K562 (cell line): ENCODE measurements around the gene MLLT11. TPM values are rescaled to one million over a fixed set of nuclear protein-coding genes. Genes with fewer than 3 reads are reported as not detected.

Source experiments
- ATAC-seq: fragments of 200-7000 bp; cut with Tn5 transposase; 3 replicates; pipeline ENCODE4 v1.9.1; 2020; ENCODE audit warnings: moderate library complexity
- BruUV-seq: library from RNA; stranded (reverse); fragments of 400-500 nt; replicated peaks from 2 replicates; lab custom pipeline; 2021; lab: Mats Ljungman, UMichigan
- CTCF ChIA-PET: fragments of 300-600 bp; formaldehyde crosslinking; extraction: SDS; loops from one replicate; lab custom pipeline; 2021; ENCODE audit warnings: low intra/inter-chr PET ratio; lab: Yijun Ruan, JAX
- POLR2A ChIA-PET: fragments of 300-600, 350-650 bp; sonication (Branson Sonifier 250); formaldehyde crosslinking; extraction: SDS; loops from one replicate; lab custom pipeline; 2021; ENCODE audit warnings: antibody characterized with exemption, inconsistent platforms; lab: Yijun Ruan, JAX
- DNase-seq, 4 experiments: peaks; one replicate each; pipeline versions ENCODE4 v3.0.0 to v3.0.0-alpha.2; 2011 to 2018; ENCODE audit warnings: low spot score in 3 of 4, mixed read lengths in 3 of 4; ENCODE audit errors: extremely low read depth in 1 of 4
- FAIRE-seq: peaks from 2 replicates; lab custom pipeline; 2011; peaks lifted over from hg19 to GRCh38; lab: Jason Lieb, UNC
- H2AFZ ChIP-seq: 2 replicates; pipeline ENCODE4 v1.6.0; 2011; ENCODE audit warnings: low read depth, low read length, control low read depth, inconsistent platforms
- H3K27ac ChIP-seq: fragments of 200-600 bp; 3 replicates; pipeline ENCODE4 v1.8.0; 2011; ENCODE audit warnings: low read depth, mild to moderate bottlenecking, control low read depth, inconsistent platforms, low read length, moderate library complexity, mixed read lengths; ENCODE audit errors: extremely low read depth
- H3K27me3 ChIP-seq, 2 experiments: fragments of 300-600 bp in 1 of 2; 2 replicates in 1 of 2; 3 replicates in 1 of 2; pipeline versions ENCODE4 v1.6.0 to v1.8.0; 2011; ENCODE audit warnings: inconsistent platforms in 2 of 2, low read length in 2 of 2, mild to moderate bottlenecking in 1 of 2, mixed read lengths in 1 of 2, moderate library complexity in 1 of 2; ENCODE audit not compliant: control insufficient read depth in 2 of 2, insufficient read depth in 2 of 2
- H3K36me3 ChIP-seq: fragments of 300-600 bp; 3 replicates; pipeline ENCODE4 v1.8.0; 2011; ENCODE audit warnings: mild to moderate bottlenecking, low read length, inconsistent platforms; ENCODE audit not compliant: control insufficient read depth, insufficient read depth
- H3K4me1 ChIP-seq, 2 experiments: fragments of 200-600 bp in 1 of 2; replicated peaks in 1 of 2; 2 replicates in 1 of 2; 3 replicates in 1 of 2; pipeline versions ENCODE4 v1.5.1 to v1.8.0; 2011; ENCODE audit warnings: inconsistent platforms in 2 of 2, low read length in 2 of 2, mild to moderate bottlenecking in 1 of 2, mixed read lengths in 1 of 2, moderate library complexity in 1 of 2; ENCODE audit not compliant: control insufficient read depth in 2 of 2, insufficient read depth in 2 of 2
- H3K4me2 ChIP-seq: 2 replicates; pipeline ENCODE4 v1.6.1; 2011; ENCODE audit warnings: low read length, control low read depth, inconsistent platforms, mixed read lengths; ENCODE audit not compliant: insufficient read depth
- H3K4me3 ChIP-seq: fragments of 200-600 bp; sonication (generic), shearing (Covaris generic); 2 replicates; pipeline ENCODE4 v1.5.1; 2016; ENCODE audit warnings: control low read depth, inconsistent platforms
- H3K79me2 ChIP-seq: fragments of 200-600 bp; 3 replicates; pipeline ENCODE4 v1.8.0; 2011; ENCODE audit warnings: low read length, inconsistent platforms; ENCODE audit not compliant: control insufficient read depth, insufficient read depth
- H3K9ac ChIP-seq, 2 experiments: 2 replicates each; pipeline versions ENCODE4 v1.6.0 to v1.6.1; 2011; ENCODE audit warnings: low read depth in 2 of 2, low read length in 2 of 2, control low read depth in 1 of 2, inconsistent platforms in 1 of 2, mild to moderate bottlenecking in 1 of 2, mixed read lengths in 1 of 2; ENCODE audit not compliant: insufficient read depth in 1 of 2
- H3K9me1 ChIP-seq: one replicate; pipeline ENCODE4 v1.6.0; 2011; ENCODE audit warnings: inconsistent platforms, mild to moderate bottlenecking, low read length, moderate library complexity; ENCODE audit not compliant: control insufficient read depth, insufficient read depth
- H3K9me3 ChIP-seq: replicated peaks from 2 replicates; pipeline ENCODE4 v1.5.1; 2011; ENCODE audit warnings: low read depth, low read length, inconsistent platforms; ENCODE audit not compliant: control insufficient read depth, insufficient read depth
- H4K20me1 ChIP-seq: replicated peaks from 2 replicates; pipeline ENCODE4 v1.6.1; 2011; ENCODE audit warnings: low read length, inconsistent platforms, mixed read lengths; ENCODE audit not compliant: control insufficient read depth, insufficient read depth
- CBFA2T3 ChIP-seq: fragments of 450-650 bp; IDR thresholded peaks from 2 replicates; pipeline ENCODE4 v1.6.1; 2017
- DDX20 ChIP-seq: fragments of 450-650 bp; IDR thresholded peaks from 2 replicates; pipeline ENCODE4 v1.6.1; 2016; ENCODE audit warnings: missing genetic modification characterization, low read depth, mild to moderate bottlenecking, missing compliant biosample characterization, moderate library complexity
- EGR1 ChIP-seq: fragments of 450-650 bp; conservative IDR thresholded peaks from 2 replicates; pipeline ENCODE4 v1.6.1; 2017; ENCODE audit warnings: mild to moderate bottlenecking
- MEF2A ChIP-seq: IDR thresholded peaks from 2 replicates; pipeline ENCODE4 v1.6.1; 2011; ENCODE audit warnings: low read depth, mild to moderate bottlenecking, low read length, moderate library complexity; ENCODE audit not compliant: control insufficient read depth
- MXI1 ChIP-seq: IDR thresholded peaks from 2 replicates; pipeline ENCODE4 v1.6.1; 2011; ENCODE audit warnings: low read depth, mild to moderate bottlenecking, improper control_type of control experiment, low read length
- SMARCA5 ChIP-seq: fragments of 450-650 bp; IDR thresholded peaks from 2 replicates; pipeline ENCODE4 v1.6.1; 2016
- ZNF175 ChIP-seq: fragments of 200-800 bp; sonication (Bioruptor generic); IDR thresholded peaks from 2 replicates; pipeline ENCODE4 v1.6.1; 2016; ENCODE audit warnings: low read depth, mild to moderate bottlenecking, missing genetic modification characterization, missing compliant biosample characterization
- WGBS: fragments of 100-300 bp; shearing (Covaris generic); methylation state at CpG from one replicate; pipeline ENCODE4 v1.1.6; 2016; ENCODE audit warnings: low coverage, mixed read lengths; ENCODE audit not compliant: insufficient coverage; ENCODE audit errors: missing lambda C conversion rate; 5-methylcytosine and 5-hydroxymethylcytosine counted together
- in situ Hi-C: fragments of 300-500 bp; cut with MboI; formaldehyde crosslinking; loops from 4 replicates; pipeline ENCODE4 v1.15.0; 2018; ENCODE audit warnings: inconsistent platforms, mixed read lengths
- intact Hi-C: fragments of 100-400 bp; cut with micrococcal nuclease; formaldehyde crosslinking; loops from 2 replicates; pipeline ENCODE4 v1.14.2; 2022
- polyA plus RNA-seq, 8 experiments: library from polyadenylated mRNA; depleted of rRNA in 4 of 8; stranded (reverse) in 5 of 8; unstranded in 3 of 8; fragments of >200 nt; fragmentation: Nextera tagmentation in 2 of 8; fragmentation: Illumina TruSeq in 1 of 8; extraction: Ambion mirVana in 2 of 8; extraction: Trizol in 1 of 8; gene quantifications; 2 replicates each; pipeline versions ENCODE4 v1.2.1 to v1.2.3, GENCODE V29; 2011 to 2014; ENCODE audit warnings: inconsistent platforms in 1 of 8, missing spikeins in 1 of 8
- total RNA-seq, 7 experiments: library from RNA; depleted of rRNA in 6 of 7; stranded (reverse); fragments of >200 nt in 6 of 7; fragmentation: Illumina TruSeq in 2 of 7; extraction: Trizol in 2 of 7; gene quantifications; 2 replicates each; pipeline versions ENCODE4 v1.2.1 to v1.2.3, GENCODE V29; 2011 to 2021; ENCODE audit warnings: low replicate concordance in 1 of 7
- TF ChIP-seq, protein P1 (sequence below), 2 experiments: fragments of 200-800 bp in 1 of 2; sonication (Bioruptor generic) in 1 of 2; sonication (generic) in 1 of 2; formaldehyde crosslinking in 1 of 2; IDR thresholded peaks in 1 of 2; conservative IDR thresholded peaks in 1 of 2; 2 replicates each; pipeline versions ENCODE4 v1.5.0 to v1.6.1; 2016 to 2020; ENCODE audit warnings: missing compliant biosample characterization in 1 of 2, missing genetic modification characterization in 1 of 2, missing genetic modification reagents in 1 of 2
- TF ChIP-seq, protein P2 (sequence below): sonication (generic); formaldehyde crosslinking; IDR thresholded peaks from 2 replicates; pipeline ENCODE4 v1.8.1; 2023; ENCODE audit warnings: mild to moderate bottlenecking, missing genetic modification reagents
- TF ChIP-seq, protein P3 (sequence below): sonication (generic); formaldehyde crosslinking; IDR thresholded peaks from 2 replicates; pipeline ENCODE4 v1.8.1; 2023; ENCODE audit warnings: missing genetic modification reagents, mild to moderate bottlenecking, borderline replicate concordance

Gene MLLT11
- total and polyA plus RNA-seq, 9 of the 15 experiments (the other 6 are each of a cell fraction or from before 2014, with no cell fraction given), result 12.1 to 91.0 (median 22.0) TPM

DNA sequence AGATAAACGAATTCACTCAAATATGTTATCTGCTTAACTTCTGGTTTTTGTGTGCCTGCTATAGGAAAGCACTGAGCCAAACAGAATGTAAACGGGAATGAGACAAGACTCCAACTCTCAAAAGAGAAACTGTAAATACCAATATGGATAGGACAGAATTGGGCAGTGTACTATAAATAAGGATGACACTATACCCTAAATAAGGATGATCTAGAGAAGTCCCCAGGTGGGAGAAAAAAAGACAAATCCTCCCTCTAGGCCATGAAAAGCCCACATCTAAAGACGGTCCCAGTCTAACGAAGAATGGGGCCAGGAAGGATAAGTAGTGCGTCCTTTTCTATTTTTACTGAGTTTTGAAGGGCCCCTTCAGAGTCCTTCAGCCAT lies 8.9 kb downstream of the MLLT11 start:
- peak overlapping the region; percentile 98 for H3K27ac ChIP-seq
- no peaks in the 10 kb centered on the region for H3K9me1 ChIP-seq
- FAIRE-seq (no peak), ATAC-seq (peak; percentile 1; the same call in 1 of the 3 replicates), DNase-seq (no peak)
- peaks cover 32% of the 10 kb centered on the region; the same call in 2 of the 3 replicates for H3K36me3 ChIP-seq
- ChIA-PET POLR2A (interaction anchor here (1.0 to 2.0 kb wide), 4 partner anchors 9 to 12 kb away, joined by 4 to 7 read pairs (median 4); partner anchors contain the start of genes CDC42SE1 and MLLT11), CTCF (no interaction called here)
- H3K9me3 ChIP-seq, result no peaks in the 10 kb centered on the region
- peak overlapping the region; percentile 82; the same call in 1 of the 2 replicates for H3K4me3 ChIP-seq
- H3K79me2 ChIP-seq, result peaks cover 36% of the 10 kb centered on the region
- in situ Hi-C loops, result no loop called here
- no peaks in the 10 kb centered on the region for H3K27me3 ChIP-seq
- peak overlapping the region; percentile 93 to 94; a peak in 3 of 4 replicates for H3K9ac ChIP-seq
- intact Hi-C loops, result no loop called here
- BruUV-seq, result no TSS peak
- H2AFZ ChIP-seq, result peak overlapping the region; percentile 40; the same call in 1 of the 2 replicates
- H3K4me2 ChIP-seq, result peak overlapping the region; percentile 97
- WGBS, result 12% methylated on average over 5 of the region's 5 CpGs
- TF ChIP-seq, protein P1, sequence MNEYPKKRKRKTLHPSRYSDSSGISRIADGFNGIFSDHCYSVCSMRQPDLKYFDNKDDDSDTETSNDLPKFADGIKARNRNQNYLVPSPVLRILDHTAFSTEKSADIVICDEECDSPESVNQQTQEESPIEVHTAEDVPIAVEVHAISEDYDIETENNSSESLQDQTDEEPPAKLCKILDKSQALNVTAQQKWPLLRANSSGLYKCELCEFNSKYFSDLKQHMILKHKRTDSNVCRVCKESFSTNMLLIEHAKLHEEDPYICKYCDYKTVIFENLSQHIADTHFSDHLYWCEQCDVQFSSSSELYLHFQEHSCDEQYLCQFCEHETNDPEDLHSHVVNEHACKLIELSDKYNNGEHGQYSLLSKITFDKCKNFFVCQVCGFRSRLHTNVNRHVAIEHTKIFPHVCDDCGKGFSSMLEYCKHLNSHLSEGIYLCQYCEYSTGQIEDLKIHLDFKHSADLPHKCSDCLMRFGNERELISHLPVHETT (CRISPR knock-in tag; conservative IDR thresholded peaks at IDR 0.05 in 1 of 2, IDR thresholded peaks at IDR 0.05 in 1 of 2), result 0 out of 4 replicates have a peak, but pooled peaks of 1 of the 2 experiments have one; percentile 16
- TF ChIP-seq EGR1 (0 out of 2 replicates have a peak, but pooled peaks have one; percentile 5), MXI1 (no peak), ZNF175 (CRISPR knock-in tag) (no peak), MEF2A (peak; percentile 58; the same call in 1 of the 2 replicates), SMARCA5 (no peak), CBFA2T3 (no peak), DDX20 (no peak)
- TF ChIP-seq, protein P2, sequence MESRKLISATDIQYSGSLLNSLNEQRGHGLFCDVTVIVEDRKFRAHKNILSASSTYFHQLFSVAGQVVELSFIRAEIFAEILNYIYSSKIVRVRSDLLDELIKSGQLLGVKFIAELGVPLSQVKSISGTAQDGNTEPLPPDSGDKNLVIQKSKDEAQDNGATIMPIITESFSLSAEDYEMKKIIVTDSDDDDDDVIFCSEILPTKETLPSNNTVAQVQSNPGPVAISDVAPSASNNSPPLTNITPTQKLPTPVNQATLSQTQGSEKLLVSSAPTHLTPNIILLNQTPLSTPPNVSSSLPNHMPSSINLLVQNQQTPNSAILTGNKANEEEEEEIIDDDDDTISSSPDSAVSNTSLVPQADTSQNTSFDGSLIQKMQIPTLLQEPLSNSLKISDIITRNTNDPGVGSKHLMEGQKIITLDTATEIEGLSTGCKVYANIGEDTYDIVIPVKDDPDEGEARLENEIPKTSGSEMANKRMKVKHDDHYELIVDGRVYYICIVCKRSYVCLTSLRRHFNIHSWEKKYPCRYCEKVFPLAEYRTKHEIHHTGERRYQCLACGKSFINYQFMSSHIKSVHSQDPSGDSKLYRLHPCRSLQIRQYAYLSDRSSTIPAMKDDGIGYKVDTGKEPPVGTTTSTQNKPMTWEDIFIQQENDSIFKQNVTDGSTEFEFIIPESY (CRISPR knock-in tag), result no peak
- TF ChIP-seq, protein P3, sequence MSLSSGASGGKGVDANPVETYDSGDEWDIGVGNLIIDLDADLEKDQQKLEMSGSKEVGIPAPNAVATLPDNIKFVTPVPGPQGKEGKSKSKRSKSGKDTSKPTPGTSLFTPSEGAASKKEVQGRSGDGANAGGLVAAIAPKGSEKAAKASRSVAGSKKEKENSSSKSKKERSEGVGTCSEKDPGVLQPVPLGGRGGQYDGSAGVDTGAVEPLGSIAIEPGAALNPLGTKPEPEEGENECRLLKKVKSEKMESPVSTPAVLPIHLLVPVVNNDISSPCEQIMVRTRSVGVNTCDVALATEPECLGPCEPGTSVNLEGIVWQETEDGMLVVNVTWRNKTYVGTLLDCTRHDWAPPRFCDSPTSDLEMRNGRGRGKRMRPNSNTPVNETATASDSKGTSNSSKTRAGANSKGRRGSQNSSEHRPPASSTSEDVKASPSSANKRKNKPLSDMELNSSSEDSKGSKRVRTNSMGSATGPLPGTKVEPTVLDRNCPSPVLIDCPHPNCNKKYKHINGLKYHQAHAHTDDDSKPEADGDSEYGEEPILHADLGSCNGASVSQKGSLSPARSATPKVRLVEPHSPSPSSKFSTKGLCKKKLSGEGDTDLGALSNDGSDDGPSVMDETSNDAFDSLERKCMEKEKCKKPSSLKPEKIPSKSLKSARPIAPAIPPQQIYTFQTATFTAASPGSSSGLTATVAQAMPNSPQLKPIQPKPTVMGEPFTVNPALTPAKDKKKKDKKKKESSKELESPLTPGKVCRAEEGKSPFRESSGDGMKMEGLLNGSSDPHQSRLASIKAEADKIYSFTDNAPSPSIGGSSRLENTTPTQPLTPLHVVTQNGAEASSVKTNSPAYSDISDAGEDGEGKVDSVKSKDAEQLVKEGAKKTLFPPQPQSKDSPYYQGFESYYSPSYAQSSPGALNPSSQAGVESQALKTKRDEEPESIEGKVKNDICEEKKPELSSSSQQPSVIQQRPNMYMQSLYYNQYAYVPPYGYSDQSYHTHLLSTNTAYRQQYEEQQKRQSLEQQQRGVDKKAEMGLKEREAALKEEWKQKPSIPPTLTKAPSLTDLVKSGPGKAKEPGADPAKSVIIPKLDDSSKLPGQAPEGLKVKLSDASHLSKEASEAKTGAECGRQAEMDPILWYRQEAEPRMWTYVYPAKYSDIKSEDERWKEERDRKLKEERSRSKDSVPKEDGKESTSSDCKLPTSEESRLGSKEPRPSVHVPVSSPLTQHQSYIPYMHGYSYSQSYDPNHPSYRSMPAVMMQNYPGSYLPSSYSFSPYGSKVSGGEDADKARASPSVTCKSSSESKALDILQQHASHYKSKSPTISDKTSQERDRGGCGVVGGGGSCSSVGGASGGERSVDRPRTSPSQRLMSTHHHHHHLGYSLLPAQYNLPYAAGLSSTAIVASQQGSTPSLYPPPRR (CRISPR knock-in tag), result 0 out of 2 replicates have a peak, but pooled peaks have one; percentile 40
- peaks cover 24 to 29% of the 10 kb centered on the region in 2 experiments for H3K4me1 ChIP-seq
- H4K20me1 ChIP-seq, result no peaks in the 10 kb centered on the region
